HTERT RPE-1 (cell line): ENCODE measurements around the gene MALSU1.

Experiments used
- in situ Hi-C: fragments of 300-500 bp; cut with MboI; formaldehyde crosslinking; loops from 4 replicates; pipeline ENCODE4 v1.14.3; 2020; ENCODE audit warnings: low sequenced_read_pairs

Gene MALSU1

GRCh38 chr7:23298885-23299769, at the start of gene MALSU1:
TSS of gene MALSU1 (plus strand) at chr7:23299339. CDS start at chr7:23299353, 14 bp downstream.
- in situ Hi-C loops: no loop called here

GRCh38 chr7:23249486-23249885, 49.7 kb upstream of the MALSU1 start:
- in situ Hi-C loops: no loop called here

- in situ Hi-C loops: no loop called here
These were observed 45.0 kb upstream of the MALSU1 start for GRCh38 chr7:23254051-23254681.

GRCh38 chr7:23256731-23257130, 42.4 kb upstream of the MALSU1 start:
- in situ Hi-C loops: no loop called here

- in situ Hi-C loops: no loop called here
These were observed 38.8 kb upstream of the MALSU1 start for GRCh38 chr7:23260371-23260770.

GRCh38 chr7:23261843-23262452, 37.2 kb upstream of the MALSU1 start:
- in situ Hi-C loops: no loop called here

- in situ Hi-C loops: no loop called here
These were observed 34.2 kb upstream of the MALSU1 start for GRCh38 chr7:23264916-23265458.

- in situ Hi-C loops: no loop called here
These were observed 32.2 kb upstream of the MALSU1 start for GRCh38 chr7:23266918-23267317.

- in situ Hi-C loops: no loop called here
These were observed 31.8 kb upstream of the MALSU1 start for GRCh38 chr7:23267357-23267756.

- in situ Hi-C loops: no loop called here
These were observed 31.0 kb upstream of the MALSU1 start for GRCh38 chr7:23268167-23268566.

GRCh38 chr7:23268746-23269145, 30.4 kb upstream of the MALSU1 start:
- in situ Hi-C loops: no loop called here

- in situ Hi-C loops: no loop called here
These were observed 26.9 kb upstream of the MALSU1 start for GRCh38 chr7:23272275-23272674.

GRCh38 chr7:23273141-23273599, 26.0 kb upstream of the MALSU1 start:
- in situ Hi-C loops: no loop called here

- in situ Hi-C loops: no loop called here
These were observed 23.2 kb upstream of the MALSU1 start for GRCh38 chr7:23275912-23276311.

- in situ Hi-C loops: no loop called here
These were observed 22.8 kb upstream of the MALSU1 start for GRCh38 chr7:23276376-23276775.

- in situ Hi-C loops: no loop called here
These were observed 22.2 kb upstream of the MALSU1 start for GRCh38 chr7:23276947-23277346.

GRCh38 chr7:23277359-23277989, 21.7 kb upstream of the MALSU1 start:
- in situ Hi-C loops: no loop called here

- in situ Hi-C loops: no loop called here
These were observed 19.2 kb upstream of the MALSU1 start for GRCh38 chr7:23279819-23280525.

GRCh38 chr7:23283086-23283485, 16.1 kb upstream of the MALSU1 start:
- in situ Hi-C loops: no loop called here

- in situ Hi-C loops: no loop called here
These were observed 14.3 kb upstream of the MALSU1 start for GRCh38 chr7:23284871-23285270.
